ENCODE measurements around the gene TTL. TPM values are rescaled to one million over a fixed set of nuclear protein-coding genes. Genes with fewer than 3 reads are reported as not detected.
"Not testable (repeated sequence)": the region's sequence is repeated elsewhere in the genome, so short reads cannot be mapped to it uniquely, and the experiment has no call there.

TTL gene
- polyA plus RNA-seq, 3 donors: 2.7 to 13.9 (median 5.4) TPM

DNA sequence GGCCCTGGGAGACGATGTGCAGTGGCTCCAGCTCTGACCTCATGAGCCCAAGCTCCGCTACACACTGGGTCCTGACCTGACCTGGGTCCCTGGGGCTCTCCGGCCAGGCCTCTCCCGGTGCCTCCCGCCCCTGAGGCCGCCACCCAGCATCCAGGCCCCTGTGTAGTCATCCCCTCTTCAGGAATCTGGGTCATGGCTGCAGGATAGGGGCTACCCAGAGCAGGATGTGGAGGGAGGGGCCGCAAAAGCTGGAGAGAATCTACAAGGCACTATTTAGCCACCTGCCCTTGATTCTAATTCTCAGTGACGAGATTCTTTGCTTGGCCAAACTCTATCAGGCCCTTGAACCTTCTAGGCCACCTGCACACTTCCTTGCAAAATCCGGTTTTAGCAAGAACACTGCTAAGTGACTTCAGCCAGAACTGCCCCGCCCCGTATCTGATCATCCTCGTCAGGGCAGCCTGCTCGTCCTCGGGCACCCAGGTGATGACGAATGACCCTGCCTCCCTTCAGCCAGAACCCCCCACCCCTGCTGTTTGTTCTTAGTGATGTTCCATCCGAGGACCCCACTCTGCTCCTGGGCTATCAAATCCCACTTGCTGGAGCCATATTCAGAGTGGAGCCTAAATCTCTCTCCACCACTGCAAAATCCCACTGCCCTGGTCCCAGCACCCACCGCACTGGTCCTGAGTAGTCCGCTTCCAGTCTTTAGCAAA, 46.1 kb upstream of the TTL start:
- not testable (repeated sequence) for H3K4me3 ChIP-seq (replicated peaks in 1 of 3; ENCODE audit: low read depth in 2 of 3, low read length in 3 of 3); H3K4me1 Mint-ChIP-seq; H3K9me3 ChIP-seq (replicated peaks in 1 of 2; ENCODE audit: control insufficient read depth in 1 of 2, insufficient read depth in 1 of 2, low read length in 2 of 2); H3K36me3 ChIP-seq (replicated peaks in 1 of 2; ENCODE audit: control insufficient read depth in 1 of 2, insufficient read depth in 2 of 2, low read length in 2 of 2); H3K36me3 Mint-ChIP-seq; DNase-seq; H4K20me1 ChIP-seq (ENCODE audit: insufficient read depth, low read length); H2AFZ ChIP-seq (ENCODE audit: insufficient read depth, low read depth, low read length, poor library complexity, severe bottlenecking); H3K27ac ChIP-seq (ENCODE audit: low read depth in 1 of 2, low read length in 2 of 2); H3K9ac ChIP-seq (ENCODE audit: insufficient read depth, low read length, poor library complexity, severe bottlenecking); H3K4me2 ChIP-seq (replicated peaks; ENCODE audit: extremely low read depth, low read length, poor library complexity, severe bottlenecking); H3K27me3 ChIP-seq (ENCODE audit: control insufficient read depth in 2 of 2, insufficient read depth in 2 of 2, low read length in 2 of 2); H3K4me1 ChIP-seq (ENCODE audit: control insufficient read depth in 1 of 2, insufficient read depth in 2 of 2, low read length in 2 of 2); H3K4me3 Mint-ChIP-seq; H3K27me3 Mint-ChIP-seq (ENCODE audit: low read depth in 3 of 3); H3K9me3 Mint-ChIP-seq
- 100% methylated on average over 2 of the region's 18 CpGs for WGBS (ENCODE audit: insufficient coverage)
- H3K27ac Mint-ChIP-seq: peak overlapping the region in 1 of 7 donors; percentile 31
- intact Hi-C loops (cut with micrococcal nuclease): loop anchor here (10.0 kb wide), 2 partner anchors 181 to 381 kb away; partner anchors contain the start of genes ZC3H8 (in 2 of the 2) and TMEM87B (in 1 of the 2)
- peaks cover 12% of the 10 kb centered on the region for H3K79me2 ChIP-seq (ENCODE audit: insufficient read depth, low read length)

- H3K4me2 ChIP-seq (replicated peaks; ENCODE audit: extremely low read depth, low read length, poor library complexity, severe bottlenecking); H3K27ac ChIP-seq (ENCODE audit: low read depth in 1 of 2, low read length in 2 of 2); H3K4me3 ChIP-seq (replicated peaks in 1 of 3; ENCODE audit: low read depth in 2 of 3, low read length in 3 of 3); H3K79me2 ChIP-seq (ENCODE audit: insufficient read depth, low read length); H3K9me3 Mint-ChIP-seq; H3K27me3 ChIP-seq (ENCODE audit: control insufficient read depth in 2 of 2, insufficient read depth in 2 of 2, low read length in 2 of 2); DNase-seq; H3K4me1 ChIP-seq (ENCODE audit: control insufficient read depth in 1 of 2, insufficient read depth in 2 of 2, low read length in 2 of 2); H3K9ac ChIP-seq (ENCODE audit: insufficient read depth, low read length, poor library complexity, severe bottlenecking); H4K20me1 ChIP-seq (ENCODE audit: insufficient read depth, low read length); H3K4me3 Mint-ChIP-seq; H3K36me3 Mint-ChIP-seq; H3K36me3 ChIP-seq (replicated peaks in 1 of 2; ENCODE audit: control insufficient read depth in 1 of 2, insufficient read depth in 2 of 2, low read length in 2 of 2); H3K9me3 ChIP-seq (replicated peaks in 1 of 2; ENCODE audit: control insufficient read depth in 1 of 2, insufficient read depth in 1 of 2, low read length in 2 of 2); H3K27ac Mint-ChIP-seq; H3K4me1 Mint-ChIP-seq; H2AFZ ChIP-seq (ENCODE audit: insufficient read depth, low read depth, low read length, poor library complexity, severe bottlenecking): not testable (repeated sequence)
- peaks cover 3 to 14% (median 5%) of the 10 kb centered on the region in 3 donors for H3K27me3 Mint-ChIP-seq (ENCODE audit: low read depth in 3 of 3)
- intact Hi-C loops (cut with micrococcal nuclease): loop anchor here (10.0 kb wide), 2 partner anchors 182 to 382 kb away; partner anchors contain the start of genes ZC3H8 (in 2 of the 2) and TMEM87B (in 1 of the 2)
- 100% methylated on average over 1 of the region's 10 CpGs for WGBS (ENCODE audit: insufficient coverage)
These were observed 45.0 kb upstream of the TTL start for GRCh38 chr2:112436993-112437392.

GRCh38 chr2:112437405-112437831, 44.5 kb upstream of the TTL start:
- H3K9ac ChIP-seq (ENCODE audit: insufficient read depth, low read length, poor library complexity, severe bottlenecking); H3K4me1 Mint-ChIP-seq; H3K4me2 ChIP-seq (replicated peaks; ENCODE audit: extremely low read depth, low read length, poor library complexity, severe bottlenecking); H3K9me3 Mint-ChIP-seq; H3K27me3 ChIP-seq (ENCODE audit: control insufficient read depth in 2 of 2, insufficient read depth in 2 of 2, low read length in 2 of 2); H3K4me3 Mint-ChIP-seq; H3K9me3 ChIP-seq (replicated peaks in 1 of 2; ENCODE audit: control insufficient read depth in 1 of 2, insufficient read depth in 1 of 2, low read length in 2 of 2); DNase-seq; H3K36me3 ChIP-seq (replicated peaks in 1 of 2; ENCODE audit: control insufficient read depth in 1 of 2, insufficient read depth in 2 of 2, low read length in 2 of 2); H3K4me1 ChIP-seq (ENCODE audit: control insufficient read depth in 1 of 2, insufficient read depth in 2 of 2, low read length in 2 of 2); H3K36me3 Mint-ChIP-seq; H3K27ac Mint-ChIP-seq; H3K27ac ChIP-seq (ENCODE audit: low read depth in 1 of 2, low read length in 2 of 2); H3K4me3 ChIP-seq (replicated peaks in 1 of 3; ENCODE audit: low read depth in 2 of 3, low read length in 3 of 3); H3K79me2 ChIP-seq (ENCODE audit: insufficient read depth, low read length); H4K20me1 ChIP-seq (ENCODE audit: insufficient read depth, low read length); H2AFZ ChIP-seq (ENCODE audit: insufficient read depth, low read depth, low read length, poor library complexity, severe bottlenecking): not testable (repeated sequence)
- intact Hi-C loops (cut with micrococcal nuclease): loop anchor here (10.0 kb wide), 2 partner anchors 183 to 383 kb away; partner anchors contain the start of genes ZC3H8 (in 2 of the 2) and TMEM87B (in 1 of the 2)
- WGBS (ENCODE audit: insufficient coverage): 92% methylated on average over 14 of the region's 16 CpGs
- peaks cover 3 to 15% (median 6%) of the 10 kb centered on the region in 3 donors for H3K27me3 Mint-ChIP-seq (ENCODE audit: low read depth in 3 of 3)

DNA sequence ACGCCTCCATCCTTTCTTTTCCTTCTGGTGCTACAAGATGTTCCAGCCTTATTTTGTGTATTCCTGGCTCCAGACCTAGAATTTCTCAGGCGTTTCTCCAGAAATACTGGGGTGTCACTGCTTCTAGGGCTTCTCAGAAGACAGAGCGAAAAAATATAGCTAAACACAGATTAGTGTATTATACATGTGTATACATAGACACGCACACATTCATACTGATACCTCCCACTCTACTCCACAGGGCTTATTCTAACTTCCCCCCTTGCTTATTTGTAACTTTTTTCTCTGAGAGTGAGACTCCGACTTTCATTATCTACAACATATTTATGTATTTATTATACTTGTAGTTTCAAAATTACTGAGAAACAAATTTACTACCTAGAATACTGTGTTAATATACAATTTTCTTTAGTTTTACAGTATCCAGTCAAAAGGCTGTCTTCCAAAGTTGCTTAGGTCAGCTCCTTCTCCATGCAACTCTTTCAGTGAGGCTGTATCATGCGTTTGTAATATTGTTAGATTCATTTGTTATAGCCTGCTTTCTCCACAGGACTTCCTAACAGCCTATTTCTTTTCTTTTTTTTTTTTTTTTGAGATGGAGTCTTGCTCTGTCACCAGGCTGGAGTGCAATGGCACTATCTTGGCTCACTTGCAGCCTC, 43.2 kb upstream of the TTL start:
- H4K20me1 ChIP-seq (ENCODE audit: insufficient read depth, low read length); H3K9me3 ChIP-seq (replicated peaks in 1 of 2; ENCODE audit: control insufficient read depth in 1 of 2, insufficient read depth in 1 of 2, low read length in 2 of 2); H2AFZ ChIP-seq (ENCODE audit: insufficient read depth, low read depth, low read length, poor library complexity, severe bottlenecking); H3K4me1 ChIP-seq (ENCODE audit: control insufficient read depth in 1 of 2, insufficient read depth in 2 of 2, low read length in 2 of 2); H3K9me3 Mint-ChIP-seq; H3K4me3 Mint-ChIP-seq; H3K4me2 ChIP-seq (replicated peaks; ENCODE audit: extremely low read depth, low read length, poor library complexity, severe bottlenecking); DNase-seq; H3K27me3 ChIP-seq (ENCODE audit: control insufficient read depth in 2 of 2, insufficient read depth in 2 of 2, low read length in 2 of 2); H3K9ac ChIP-seq (ENCODE audit: insufficient read depth, low read length, poor library complexity, severe bottlenecking); H3K4me1 Mint-ChIP-seq; H3K36me3 ChIP-seq (replicated peaks in 1 of 2; ENCODE audit: control insufficient read depth in 1 of 2, insufficient read depth in 2 of 2, low read length in 2 of 2); H3K27ac Mint-ChIP-seq; H3K36me3 Mint-ChIP-seq; H3K4me3 ChIP-seq (replicated peaks in 1 of 3; ENCODE audit: low read depth in 2 of 3, low read length in 3 of 3); H3K79me2 ChIP-seq (ENCODE audit: insufficient read depth, low read length); H3K27ac ChIP-seq (ENCODE audit: low read depth in 1 of 2, low read length in 2 of 2): not testable (repeated sequence)
- intact Hi-C loops (cut with micrococcal nuclease): loop anchor here (10.0 kb wide), 2 partner anchors 184 to 384 kb away; partner anchors contain the start of genes ZC3H8 (in 2 of the 2) and TMEM87B (in 1 of the 2)
- WGBS (ENCODE audit: insufficient coverage): no CpG with 5 or more reads among the region's 6 CpGs
- H3K27me3 Mint-ChIP-seq (ENCODE audit: low read depth in 3 of 3): peaks cover 3 to 15% (median 9%) of the 10 kb centered on the region in 3 donors

All from CD14-positive monocyte (primary cell).